Measurements from ENCODE around the gene SLC10A7. TPM values are rescaled to one million over a fixed set of nuclear protein-coding genes. Genes with fewer than 3 reads are reported as not detected.

The SLC10A7 gene
- total and polyA plus RNA-seq, 2 of the 13 experiments (the other 11 are each of a cell fraction or from before 2014, with no cell fraction given): 18.5 to 18.8 TPM

- TF ChIP-seq RFX5 (IDR thresholded peaks at IDR 0.05; ENCODE audit: low read depth, low read length): no peak
- TF ChIP-seq CREM (IDR thresholded peaks at IDR 0.05): peak; percentile 90
- TF ChIP-seq CREM (CRISPR knock-in tag; IDR thresholded peaks at IDR 0.05): peak; percentile 62
- no peak for TF ChIP-seq HNRNPUL1 (IDR thresholded peaks at IDR 0.05; ENCODE audit: low read depth, low read length)
- TF ChIP-seq, protein P1, sequence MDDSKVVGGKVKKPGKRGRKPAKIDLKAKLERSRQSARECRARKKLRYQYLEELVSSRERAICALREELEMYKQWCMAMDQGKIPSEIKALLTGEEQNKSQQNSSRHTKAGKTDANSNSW (CRISPR knock-in tag; IDR thresholded peaks at IDR 0.05; ENCODE audit: borderline replicate concordance): peak; percentile 72; the same call in 1 of the 2 replicates
- peak; percentile 85 for TF ChIP-seq ZNF563 (CRISPR knock-in tag; IDR thresholded peaks at IDR 0.05)
- TF ChIP-seq MXD4 (CRISPR knock-in tag; IDR thresholded peaks at IDR 0.05): no peak
- peak; percentile 43 for TF ChIP-seq ATF7 (IDR thresholded peaks at IDR 0.05)
- TF ChIP-seq ATF7 (CRISPR knock-in tag; IDR thresholded peaks at IDR 0.05): no peak
- TF ChIP-seq ZNF709 (CRISPR knock-in tag; IDR thresholded peaks at IDR 0.05): peak; percentile 41; the same call in 1 of the 2 replicates
- 0 out of 2 replicates have a peak, but pooled peaks have one; percentile 49 for TF ChIP-seq ZBTB7A (CRISPR knock-in tag; IDR thresholded peaks at IDR 0.05)
- TF ChIP-seq MTF1 (CRISPR knock-in tag; IDR thresholded peaks at IDR 0.05): no peak
- TF ChIP-seq ASH2L (IDR thresholded peaks at IDR 0.05; ENCODE audit: insufficient read length, low read depth, low read length): peak; percentile 65
- TF ChIP-seq, protein P2, sequence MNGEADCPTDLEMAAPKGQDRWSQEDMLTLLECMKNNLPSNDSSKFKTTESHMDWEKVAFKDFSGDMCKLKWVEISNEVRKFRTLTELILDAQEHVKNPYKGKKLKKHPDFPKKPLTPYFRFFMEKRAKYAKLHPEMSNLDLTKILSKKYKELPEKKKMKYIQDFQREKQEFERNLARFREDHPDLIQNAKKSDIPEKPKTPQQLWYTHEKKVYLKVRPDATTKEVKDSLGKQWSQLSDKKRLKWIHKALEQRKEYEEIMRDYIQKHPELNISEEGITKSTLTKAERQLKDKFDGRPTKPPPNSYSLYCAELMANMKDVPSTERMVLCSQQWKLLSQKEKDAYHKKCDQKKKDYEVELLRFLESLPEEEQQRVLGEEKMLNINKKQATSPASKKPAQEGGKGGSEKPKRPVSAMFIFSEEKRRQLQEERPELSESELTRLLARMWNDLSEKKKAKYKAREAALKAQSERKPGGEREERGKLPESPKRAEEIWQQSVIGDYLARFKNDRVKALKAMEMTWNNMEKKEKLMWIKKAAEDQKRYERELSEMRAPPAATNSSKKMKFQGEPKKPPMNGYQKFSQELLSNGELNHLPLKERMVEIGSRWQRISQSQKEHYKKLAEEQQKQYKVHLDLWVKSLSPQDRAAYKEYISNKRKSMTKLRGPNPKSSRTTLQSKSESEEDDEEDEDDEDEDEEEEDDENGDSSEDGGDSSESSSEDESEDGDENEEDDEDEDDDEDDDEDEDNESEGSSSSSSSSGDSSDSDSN (CRISPR knock-in tag; IDR thresholded peaks at IDR 0.05): peak; percentile 35; the same call in 1 of the 2 replicates
- TF ChIP-seq, protein P3, sequence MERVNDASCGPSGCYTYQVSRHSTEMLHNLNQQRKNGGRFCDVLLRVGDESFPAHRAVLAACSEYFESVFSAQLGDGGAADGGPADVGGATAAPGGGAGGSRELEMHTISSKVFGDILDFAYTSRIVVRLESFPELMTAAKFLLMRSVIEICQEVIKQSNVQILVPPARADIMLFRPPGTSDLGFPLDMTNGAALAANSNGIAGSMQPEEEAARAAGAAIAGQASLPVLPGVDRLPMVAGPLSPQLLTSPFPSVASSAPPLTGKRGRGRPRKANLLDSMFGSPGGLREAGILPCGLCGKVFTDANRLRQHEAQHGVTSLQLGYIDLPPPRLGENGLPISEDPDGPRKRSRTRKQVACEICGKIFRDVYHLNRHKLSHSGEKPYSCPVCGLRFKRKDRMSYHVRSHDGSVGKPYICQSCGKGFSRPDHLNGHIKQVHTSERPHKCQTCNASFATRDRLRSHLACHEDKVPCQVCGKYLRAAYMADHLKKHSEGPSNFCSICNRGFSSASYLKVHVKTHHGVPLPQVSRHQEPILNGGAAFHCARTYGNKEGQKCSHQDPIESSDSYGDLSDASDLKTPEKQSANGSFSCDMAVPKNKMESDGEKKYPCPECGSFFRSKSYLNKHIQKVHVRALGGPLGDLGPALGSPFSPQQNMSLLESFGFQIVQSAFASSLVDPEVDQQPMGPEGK (CRISPR knock-in tag; IDR thresholded peaks at IDR 0.05): peak; percentile 27; the same call in 1 of the 2 replicates
- TF ChIP-seq TRIM24 (CRISPR knock-in tag; IDR thresholded peaks at IDR 0.05): no peak
- TF ChIP-seq MEIS2 (CRISPR knock-in tag; IDR thresholded peaks at IDR 0.05): 0 out of 2 replicates have a peak, but pooled peaks have one; percentile 16
- TF ChIP-seq IRF2 (CRISPR knock-in tag; IDR thresholded peaks at IDR 0.05): no peak; the same call in 1 of the 2 replicates
- no peak for TF ChIP-seq HOXA7 (CRISPR knock-in tag; IDR thresholded peaks at IDR 0.05)
- TF ChIP-seq TMF1 (CRISPR knock-in tag; IDR thresholded peaks at IDR 0.05; ENCODE audit: low read depth): 0 out of 2 replicates have a peak, but pooled peaks have one; percentile 43
- TF ChIP-seq ZNF292 (CRISPR knock-in tag; IDR thresholded peaks at IDR 0.05; ENCODE audit: borderline replicate concordance, low read depth): 0 out of 2 replicates have a peak, but pooled peaks have one; percentile 30
- peak; percentile 52; the same call in 1 of the 2 replicates for TF ChIP-seq GLI4 (CRISPR knock-in tag; IDR thresholded peaks at IDR 0.05; ENCODE audit: borderline replicate concordance)
Measured at GRCh38 chr4:146522098-146522868, 543 bp upstream of the SLC10A7 start (continued).

Measured in HepG2 (cell line).